Spleen (tissue), 11 donors: ENCODE results near the gene MRPL19. TPM values are rescaled to one million over a fixed set of nuclear protein-coding genes. Genes with fewer than 3 reads are reported as not detected.

ENCODE experiments used
- DNase-seq: peaks from one replicate; pipeline ENCODE4 v3.0.0-alpha.2; 2020
- H3K27ac ChIP-seq, 8 donors: fragments of 200-600 bp; sonication (generic) in 7 of 8; 1 replicate in 4 of 8; 2 replicates in 4 of 8; pipeline versions ENCODE4 v1.5.0 to v1.8.0; 2016 to 2021; ENCODE audit warnings: inconsistent platforms in 4 of 8, mild to moderate bottlenecking in 4 of 8, moderate library complexity in 1 of 8
- H3K27me3 ChIP-seq, 7 donors: fragments of 200-600 bp; sonication (generic) in 6 of 7; replicated peaks in 1 of 7; 1 replicate in 4 of 7; 2 replicates in 3 of 7; pipeline versions ENCODE4 v1.5.0 to v1.8.0; 2016 to 2021; ENCODE audit warnings: inconsistent platforms in 3 of 7, mild to moderate bottlenecking in 1 of 7
- H3K36me3 ChIP-seq, 6 donors: fragments of 200-600 bp; sonication (generic) in 5 of 6; 1 replicate in 4 of 6; 2 replicates in 2 of 6; pipeline versions ENCODE4 v1.5.0 to v1.8.0; 2016 to 2021; ENCODE audit warnings: inconsistent platforms in 2 of 6
- H3K4me1 ChIP-seq, 6 donors: fragments of 200-600 bp; sonication (generic) in 5 of 6; 1 replicate in 3 of 6; 2 replicates in 3 of 6; pipeline versions ENCODE4 v1.5.0 to v1.8.0; 2016 to 2021; ENCODE audit warnings: inconsistent platforms in 3 of 6
- H3K4me3 ChIP-seq, 8 donors: fragments of 200-600 bp; sonication (generic) in 7 of 8; 1 replicate in 4 of 8; 2 replicates in 4 of 8; pipeline versions ENCODE4 v1.5.0 to v1.8.0; 2016 to 2021; ENCODE audit warnings: inconsistent platforms in 4 of 8, mild to moderate bottlenecking in 4 of 8, moderate library complexity in 2 of 8
- H3K9me3 ChIP-seq, 8 donors: fragments of 200-600 bp; sonication (generic) in 7 of 8; 1 replicate in 4 of 8; 2 replicates in 4 of 8; pipeline versions ENCODE4 v1.5.0 to v1.8.0; 2016 to 2021; ENCODE audit warnings: inconsistent platforms in 4 of 8
- POLR2A ChIP-seq, 3 donors: fragments of 450-650 bp; IDR thresholded peaks; one replicate each; pipeline ENCODE4 v1.5.1; 2017; ENCODE audit warnings: antibody characterized with exemption in 3 of 3, mild to moderate bottlenecking in 1 of 3
- POLR2AphosphoS5 ChIP-seq, 3 donors: sonication (generic); formaldehyde crosslinking; IDR thresholded peaks; one replicate each; pipeline ENCODE4 v1.5.1; 2017; ENCODE audit warnings: antibody characterized with exemption in 3 of 3
- WGBS, 5 donors: extraction: QIAGEN DNeasy Blood & Tissue Kit in 3 of 5; methylation state at CpG; one replicate each; pipeline versions ENCODE4 v1.1.5 to v1.1.7; 2013 to 2018; 5-methylcytosine and 5-hydroxymethylcytosine counted together
- intact Hi-C: fragments of 100-400 bp; cut with DNase I; formaldehyde crosslinking; loops from one replicate; pipeline ENCODE4 v1.15.0; 2023; ENCODE audit warnings: low total_unique reads
- polyA plus RNA-seq, 3 donors: library from polyadenylated mRNA; stranded (reverse); fragments of 200-250 nt; gene quantifications; one replicate each; pipeline ENCODE4 v1.2.1, GENCODE V29; 2013
- total RNA-seq, 7 donors: library from RNA; depleted of rRNA in 3 of 7; stranded (reverse); fragments of >200 nt in 3 of 7; fragmentation: NEBNext Ultra II Directional in 4 of 7; extraction: Animal tissue kit (Norgen Biotek cat#: 25700) in 4 of 7; gene quantifications; one replicate each; pipeline versions ENCODE4 v1.1.0 to v1.2.1, GENCODE V29; 2016 to 2021
- TF ChIP-seq, protein P1 (sequence below), 11 experiments: fragments of 200-600 bp in 7 of 11; fragments of 450-650 bp in 4 of 11; sonication (generic) in 4 of 11; IDR thresholded peaks in 8 of 11; conservative IDR thresholded peaks in 3 of 11; 1 replicate in 7 of 11; 2 replicates in 4 of 11; pipeline versions ENCODE4 v1.4.0 to v1.8.0; 2016 to 2021; ENCODE audit warnings: antibody characterized with exemption in 11 of 11, inconsistent platforms in 4 of 11, mild to moderate bottlenecking in 1 of 11
- donor health status: healthy with polysubstance abuse.
- donor health status: DM: no; HTN: no; CAD: no; lungs with moderate emphysema.
- donor health status: DM: no; HTN: no; CAD: no.
- donor health status: Bipolar disorder and iron deficiency.
- donor health status: healthy.
- donor health status: DM: no; HTN: no; CAD: no.
- donor health status: DM: yes; HTN: yes; CAD: no.

The MRPL19 gene
- total and polyA plus RNA-seq, 10 donors = 11.5 to 39.6 (median 31.8) TPM

DNA sequence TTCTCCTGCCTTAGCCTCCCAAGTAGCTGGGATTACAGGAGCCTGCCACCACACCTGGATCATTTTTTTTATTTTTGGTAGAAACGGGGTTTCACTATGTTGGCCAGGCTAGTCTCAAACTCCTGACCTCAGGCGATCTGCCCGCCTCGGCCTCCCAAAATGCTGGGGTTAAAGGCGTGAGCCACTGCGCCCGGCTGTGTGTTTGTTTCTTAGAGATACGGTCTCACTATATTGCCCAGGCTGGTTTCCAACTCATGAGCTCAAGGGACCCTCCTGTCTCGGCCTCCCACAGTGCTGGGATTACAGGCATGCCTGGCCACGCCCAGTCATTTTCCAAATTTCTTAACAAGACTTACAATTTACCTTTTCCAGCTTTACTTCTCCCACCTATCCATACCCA, 940 bp upstream of the MRPL19 start:
- peaks cover 8 to 46% (median 28%) of the 10 kb centered on the region in 6 donors for H3K4me1 ChIP-seq
- TF ChIP-seq POLR2AphosphoS5 (IDR thresholded peaks at IDR 0.05) (no peak), POLR2A (IDR thresholded peaks at IDR 0.05) (no peak)
- TF ChIP-seq, protein P1, sequence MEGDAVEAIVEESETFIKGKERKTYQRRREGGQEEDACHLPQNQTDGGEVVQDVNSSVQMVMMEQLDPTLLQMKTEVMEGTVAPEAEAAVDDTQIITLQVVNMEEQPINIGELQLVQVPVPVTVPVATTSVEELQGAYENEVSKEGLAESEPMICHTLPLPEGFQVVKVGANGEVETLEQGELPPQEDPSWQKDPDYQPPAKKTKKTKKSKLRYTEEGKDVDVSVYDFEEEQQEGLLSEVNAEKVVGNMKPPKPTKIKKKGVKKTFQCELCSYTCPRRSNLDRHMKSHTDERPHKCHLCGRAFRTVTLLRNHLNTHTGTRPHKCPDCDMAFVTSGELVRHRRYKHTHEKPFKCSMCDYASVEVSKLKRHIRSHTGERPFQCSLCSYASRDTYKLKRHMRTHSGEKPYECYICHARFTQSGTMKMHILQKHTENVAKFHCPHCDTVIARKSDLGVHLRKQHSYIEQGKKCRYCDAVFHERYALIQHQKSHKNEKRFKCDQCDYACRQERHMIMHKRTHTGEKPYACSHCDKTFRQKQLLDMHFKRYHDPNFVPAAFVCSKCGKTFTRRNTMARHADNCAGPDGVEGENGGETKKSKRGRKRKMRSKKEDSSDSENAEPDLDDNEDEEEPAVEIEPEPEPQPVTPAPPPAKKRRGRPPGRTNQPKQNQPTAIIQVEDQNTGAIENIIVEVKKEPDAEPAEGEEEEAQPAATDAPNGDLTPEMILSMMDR (IDR thresholded peaks at IDR 0.05 in 8 of 11, conservative IDR thresholded peaks at IDR 0.05 in 3 of 11) = no peak
- no peaks in the 10 kb centered on the region for H3K27me3 ChIP-seq
- peak; percentile 75 for DNase-seq
- 94 to 97% (median 96%) methylated on average over 10 of the region's 10 CpGs for WGBS, 5 donors
- H3K9me3 ChIP-seq = no peaks in the 10 kb centered on the region
- intact Hi-C loops = no loop called here
- H3K4me3 ChIP-seq = peak overlapping the region in 1 of 8 donors; percentile 96
- H3K27ac ChIP-seq = no peak overlapping the region
- peaks cover 0 to 22% (median 8%) of the 10 kb centered on the region in 6 donors for H3K36me3 ChIP-seq

DNA sequence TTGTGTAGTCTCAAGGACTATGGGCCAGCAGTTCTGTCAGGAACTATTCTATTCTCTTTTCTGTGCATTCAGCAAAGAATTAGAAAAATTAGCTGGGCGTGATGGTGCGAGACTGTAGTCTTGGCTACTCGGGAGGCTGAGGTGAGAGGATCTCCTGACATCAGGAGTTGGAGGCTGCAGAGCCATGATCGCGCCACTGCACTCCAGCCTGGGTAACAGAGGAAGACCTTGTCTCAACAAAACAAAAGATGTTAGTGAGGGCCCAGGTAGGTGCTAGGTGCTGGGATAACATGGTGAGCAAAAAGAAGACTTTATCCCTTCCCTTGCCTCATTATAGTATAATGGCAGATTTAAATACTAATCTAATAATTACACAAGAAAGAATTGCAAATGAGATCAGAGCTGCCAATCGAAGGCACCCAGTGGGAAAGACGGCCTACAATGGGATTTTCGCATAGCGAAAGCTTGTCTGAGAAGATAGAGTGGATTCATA, 447 bp upstream of the MRPL19 start:
- Histone ChIP-seq H3K4me1 (peaks cover 8 to 41% (median 26%) of the 10 kb centered on the region in 6 donors), H3K4me3 (peak overlapping the region; percentile 79 to 99 (median 90)), H3K9me3 (no peaks in the 10 kb centered on the region), H3K27ac (peak overlapping the region; percentile 64 to 87 (median 82)), H3K36me3 (peaks cover 0 to 27% (median 10%) of the 10 kb centered on the region in 6 donors), H3K27me3 (no peaks in the 10 kb centered on the region)
- no peak for DNase-seq
- 86 to 91% (median 89%) methylated on average over 9 of the region's 9 CpGs for WGBS, 5 donors
- TF ChIP-seq, protein P1 (IDR thresholded peaks at IDR 0.05 in 8 of 11, conservative IDR thresholded peaks at IDR 0.05 in 3 of 11) = no peak
- TF ChIP-seq POLR2AphosphoS5 (IDR thresholded peaks at IDR 0.05) = no peak
- TF ChIP-seq POLR2A (IDR thresholded peaks at IDR 0.05) = no peak
- intact Hi-C loops = no loop called here

DNA sequence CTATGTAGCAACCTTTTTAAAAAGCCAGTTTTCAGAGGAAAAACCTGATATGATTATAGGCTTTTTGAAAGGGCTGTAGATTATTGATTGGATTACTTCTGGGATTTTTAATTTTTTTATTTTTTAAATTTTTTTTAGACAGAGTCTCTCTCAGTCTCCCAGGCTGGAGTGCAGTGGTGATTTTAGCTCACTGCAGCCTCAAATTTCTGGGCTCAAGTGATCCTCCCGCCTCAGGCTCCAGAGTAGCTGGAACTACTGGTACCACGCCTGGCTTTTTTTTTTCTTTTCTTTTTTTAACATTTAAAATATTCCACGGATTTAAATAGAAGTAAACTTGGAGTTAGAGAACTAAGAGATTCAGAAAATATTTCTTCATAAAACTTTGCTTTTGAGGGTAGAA, 1.2 kb downstream of the MRPL19 start:
- no peaks in the 10 kb centered on the region for H3K9me3 ChIP-seq
- peak overlapping the region in 1 of 8 donors; percentile 84 for H3K27ac ChIP-seq
- no peak for DNase-seq
- TF ChIP-seq POLR2AphosphoS5 (IDR thresholded peaks at IDR 0.05) (no peak), POLR2A (IDR thresholded peaks at IDR 0.05) (no peak)
- TF ChIP-seq, protein P1 (IDR thresholded peaks at IDR 0.05 in 8 of 11, conservative IDR thresholded peaks at IDR 0.05 in 3 of 11) = no peak
- WGBS, 5 donors = 81 to 88% (median 83%) methylated on average over 3 of the region's 3 CpGs
- H3K4me1 ChIP-seq = peaks cover 8 to 37% (median 26%) of the 10 kb centered on the region in 6 donors
- H3K36me3 ChIP-seq = peaks cover 3 to 43% (median 18%) of the 10 kb centered on the region in 6 donors
- intact Hi-C loops = no loop called here
- no peaks in the 10 kb centered on the region for H3K27me3 ChIP-seq
- H3K4me3 ChIP-seq = peak overlapping the region in 6 of 8 donors; percentile 84 to 96 (median 90)

DNA sequence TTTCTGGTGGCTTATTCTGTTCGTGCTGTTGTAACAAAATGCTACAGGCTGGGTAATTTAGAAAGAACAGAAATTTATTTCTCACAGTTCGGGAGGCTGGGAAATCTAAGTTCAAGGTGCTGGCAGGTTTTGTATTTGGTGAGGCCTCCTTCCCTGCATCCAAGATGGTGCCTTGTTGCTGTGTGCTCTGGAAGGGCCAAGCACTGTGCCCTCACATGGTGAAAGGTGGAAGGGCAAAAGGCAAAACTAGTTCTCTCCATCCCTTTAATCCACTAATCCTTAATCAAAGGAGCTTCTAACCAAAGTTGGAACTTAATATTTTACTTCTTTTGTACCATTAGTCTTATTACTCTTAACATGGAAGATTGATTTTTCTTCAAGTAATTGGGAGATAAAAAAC, 7.4 kb downstream of the MRPL19 start:
- WGBS, 5 donors = 94 to 100% (median 97%) methylated on average over 2 of the region's 2 CpGs
- peaks cover 10 to 100% (median 58%) of the 10 kb centered on the region in 6 donors for H3K36me3 ChIP-seq
- H3K4me3 ChIP-seq = no peak overlapping the region
- intact Hi-C loops = no loop called here
- H3K27me3 ChIP-seq = no peaks in the 10 kb centered on the region
- DNase-seq = no peak
- H3K9me3 ChIP-seq = peaks cover 0 to 12% (median 11%) of the 10 kb centered on the region in 8 donors
- H3K27ac ChIP-seq = no peak overlapping the region
- TF ChIP-seq, protein P1 (IDR thresholded peaks at IDR 0.05 in 8 of 11, conservative IDR thresholded peaks at IDR 0.05 in 3 of 11) = no peak
- TF ChIP-seq POLR2A (IDR thresholded peaks at IDR 0.05) (no peak), POLR2AphosphoS5 (IDR thresholded peaks at IDR 0.05) (no peak)
- H3K4me1 ChIP-seq = peaks cover 0 to 8% (median 2%) of the 10 kb centered on the region in 6 donors
